HG03039 (cell line): ENCODE measurements around the gene ARMC2.
A peak's percentile ranks its signal among the peaks of the same experiment; 100 is the strongest.

Source experiments
- ATAC-seq: cut with Tn5 transposase; IDR thresholded peaks from one replicate; pipeline ENCODE4 v1.9.1; 2021; ENCODE audit warnings: mild to moderate bottlenecking, moderate library complexity; ENCODE audit not compliant: unreplicated experiment

The ARMC2 gene

GRCh38 chr6:108985301-108985700 is 137.1 kb downstream of the ARMC2 start:
- ATAC-seq: no peak

DNA sequence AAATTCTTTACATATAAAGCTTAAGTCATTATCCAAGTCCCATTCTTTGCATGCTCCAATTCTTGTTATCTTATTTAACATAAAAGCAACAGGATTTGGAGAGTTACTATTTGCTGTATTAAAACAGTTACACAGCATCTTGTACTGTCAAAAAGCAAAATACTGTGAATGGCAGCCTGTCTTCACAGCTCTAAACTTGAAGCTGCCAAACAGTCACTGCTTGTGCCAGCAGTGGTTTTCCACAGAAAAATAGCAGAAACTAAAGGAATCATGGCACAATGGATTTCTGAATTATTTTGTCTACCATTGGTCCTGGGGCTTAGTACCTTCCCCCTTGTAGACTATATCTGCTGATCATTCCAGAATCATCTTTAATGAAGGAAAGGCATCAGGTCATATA is 138.9 kb downstream of the ARMC2 start:
- no peak for ATAC-seq

DNA sequence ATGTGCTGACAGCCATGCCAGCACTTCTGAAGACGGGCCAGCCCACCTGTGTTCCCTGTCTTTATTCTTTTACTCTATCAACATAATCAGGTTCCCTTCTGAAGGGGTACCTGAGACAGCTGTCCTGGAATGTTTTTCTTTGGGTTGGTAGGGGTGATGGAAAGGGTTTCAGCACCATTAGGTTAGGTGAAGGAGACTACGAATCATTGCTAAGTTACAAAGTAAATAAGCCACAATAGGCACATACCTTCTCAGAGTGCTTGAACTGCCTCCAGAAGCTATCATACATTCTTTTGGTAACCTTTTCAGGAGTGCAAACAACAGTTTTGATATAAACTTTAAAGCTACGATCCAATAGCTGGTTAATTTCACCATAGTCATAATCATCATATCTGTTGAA is 140.1 kb downstream of the ARMC2 start:
- no peak for ATAC-seq

- ATAC-seq: no peak
These were observed 140.5 kb downstream of the ARMC2 start for GRCh38 chr6:108988765-108989164.

GRCh38 chr6:108989700-108990099 is 141.5 kb downstream of the ARMC2 start:
- no peak for ATAC-seq

GRCh38 chr6:108993876-108994275 is 145.7 kb downstream of the ARMC2 start:
- no peak for ATAC-seq

- no peak for ATAC-seq
These were observed 147.1 kb downstream of the ARMC2 start for GRCh38 chr6:108995296-108995695.

DNA sequence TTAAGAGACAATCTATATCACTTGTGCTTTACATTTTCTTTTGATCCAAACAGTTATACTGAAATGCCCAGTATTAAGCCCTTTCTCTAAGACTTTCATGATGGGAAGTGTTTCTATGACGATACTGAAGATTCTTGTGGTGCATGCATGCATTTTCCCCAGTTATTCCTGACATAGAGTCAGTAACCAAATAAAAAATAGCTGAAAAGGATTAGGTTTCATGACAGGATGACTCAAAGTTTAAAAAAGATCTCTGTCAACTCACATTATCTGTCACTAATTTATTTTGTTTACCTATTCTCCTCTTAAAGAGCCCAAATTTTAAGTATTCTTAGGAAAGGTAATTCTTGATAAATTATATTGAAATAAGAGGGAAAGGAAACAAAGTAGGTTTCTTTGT is 148.0 kb downstream of the ARMC2 start:
- ATAC-seq: no peak

- ATAC-seq: no peak
These were observed 150.3 kb downstream of the ARMC2 start for GRCh38 chr6:108998485-108998884.

GRCh38 chr6:108999428-108999827 is 151.2 kb downstream of the ARMC2 start:
- no peak for ATAC-seq

- ATAC-seq: no peak
These were observed 152.1 kb downstream of the ARMC2 start for GRCh38 chr6:109000289-109000688.

- no peak for ATAC-seq
These were observed 153.2 kb downstream of the ARMC2 start for GRCh38 chr6:109001291-109001894.

DNA sequence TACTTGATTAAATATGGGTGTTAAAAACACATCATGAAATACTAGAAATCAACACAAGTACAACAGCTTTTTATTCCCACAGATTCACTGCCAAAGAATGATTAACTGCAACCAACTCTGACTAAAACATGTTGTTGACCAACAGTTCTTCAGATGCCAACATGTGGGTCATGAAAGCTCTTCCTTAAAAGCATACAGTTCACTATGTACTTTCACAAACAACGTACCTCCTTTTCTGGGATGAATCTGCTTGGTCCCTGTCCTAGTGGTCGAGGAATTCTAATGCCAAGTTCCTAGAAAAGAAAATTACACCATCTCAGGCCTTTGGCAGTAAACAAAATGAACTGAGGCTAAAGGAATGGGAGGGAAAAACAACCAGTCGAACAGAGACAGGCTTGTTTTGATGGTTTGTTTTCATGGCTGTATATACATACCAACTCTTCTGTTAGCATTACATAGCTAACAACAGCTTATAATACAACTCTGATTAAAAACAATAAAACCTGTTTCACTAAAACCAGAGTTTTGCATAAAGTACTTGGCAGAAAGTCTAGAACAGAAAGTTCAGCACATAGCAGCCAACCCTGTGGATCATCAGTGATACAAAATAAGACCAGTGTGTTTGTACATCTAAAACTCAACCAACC is 154.0 kb downstream of the ARMC2 start:
- no peak for ATAC-seq

DNA sequence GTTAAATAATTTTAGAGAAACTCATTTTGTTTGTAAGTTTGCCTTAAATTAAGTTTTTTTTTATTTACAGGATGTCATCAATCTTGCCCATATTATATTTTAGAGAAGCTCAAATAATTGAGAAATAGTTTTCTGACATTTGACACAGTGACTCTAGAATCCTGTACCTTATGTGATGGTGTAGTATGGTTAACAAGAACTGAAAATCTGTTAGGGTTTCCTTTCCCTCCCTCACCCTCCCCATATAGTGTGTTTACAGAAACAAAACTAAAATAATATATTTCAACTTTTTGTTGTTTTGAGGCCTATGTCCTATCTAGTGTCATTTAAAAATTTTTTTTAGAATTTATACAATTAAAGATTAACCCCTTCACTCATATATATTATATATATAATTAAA is 154.7 kb downstream of the ARMC2 start:
- no peak for ATAC-seq

DNA sequence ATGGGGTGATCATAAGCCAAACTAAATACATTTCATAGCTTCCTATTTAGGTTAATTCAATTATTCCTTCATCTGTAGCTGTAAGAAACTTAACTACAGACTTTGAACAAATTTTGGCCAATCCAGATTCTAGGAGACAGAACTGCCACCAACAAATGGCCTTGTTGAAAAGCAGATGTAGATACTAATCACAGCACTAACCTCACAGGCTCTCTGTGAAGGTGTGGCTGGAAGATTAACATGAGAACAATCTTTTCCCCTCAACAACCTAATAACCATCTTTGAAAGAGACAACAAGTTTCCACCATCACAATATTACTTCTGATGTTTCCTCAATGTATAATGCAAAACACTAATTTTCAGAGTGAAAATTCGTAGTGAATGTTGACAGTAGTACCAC is 158.6 kb downstream of the ARMC2 start:
- ATAC-seq: no peak

DNA sequence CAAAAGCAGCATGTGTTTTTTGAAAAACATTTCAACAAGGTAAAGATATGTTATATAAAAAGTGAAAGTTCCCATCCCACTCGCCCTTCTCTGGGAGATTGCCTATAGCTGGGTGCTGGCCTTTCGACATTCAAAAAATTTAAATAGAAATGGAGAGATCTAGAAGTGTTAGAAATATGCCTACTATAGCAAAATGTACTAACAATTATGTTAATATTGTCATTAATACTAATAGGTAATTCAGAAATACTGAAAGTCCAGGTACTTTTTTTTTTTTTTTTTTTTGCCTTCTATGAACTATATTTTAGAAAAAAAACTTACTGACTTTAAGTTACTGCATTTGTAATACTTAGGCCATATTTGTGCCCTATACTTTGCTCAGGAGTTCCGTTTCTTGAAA is 159.3 kb downstream of the ARMC2 start:
- ATAC-seq: no peak

DNA sequence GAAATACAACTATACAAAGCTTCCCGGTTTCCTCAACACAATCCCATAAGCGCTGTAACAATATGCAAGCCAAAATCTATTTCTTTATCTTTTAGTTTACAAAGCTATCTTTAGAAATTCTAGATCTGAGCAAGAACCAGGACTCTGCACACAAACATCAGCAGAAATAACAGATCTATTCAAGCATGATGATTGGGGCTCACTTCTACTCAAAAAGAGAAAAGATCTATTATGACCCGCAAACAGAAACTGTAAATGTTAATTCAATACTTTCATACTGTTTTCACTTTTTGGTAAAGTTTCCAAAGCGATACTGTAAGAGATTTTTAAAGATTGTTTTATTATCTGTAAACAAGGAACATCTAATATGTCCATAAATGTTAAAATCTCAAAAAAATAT is 159.8 kb downstream of the ARMC2 start:
- ATAC-seq: no peak

DNA sequence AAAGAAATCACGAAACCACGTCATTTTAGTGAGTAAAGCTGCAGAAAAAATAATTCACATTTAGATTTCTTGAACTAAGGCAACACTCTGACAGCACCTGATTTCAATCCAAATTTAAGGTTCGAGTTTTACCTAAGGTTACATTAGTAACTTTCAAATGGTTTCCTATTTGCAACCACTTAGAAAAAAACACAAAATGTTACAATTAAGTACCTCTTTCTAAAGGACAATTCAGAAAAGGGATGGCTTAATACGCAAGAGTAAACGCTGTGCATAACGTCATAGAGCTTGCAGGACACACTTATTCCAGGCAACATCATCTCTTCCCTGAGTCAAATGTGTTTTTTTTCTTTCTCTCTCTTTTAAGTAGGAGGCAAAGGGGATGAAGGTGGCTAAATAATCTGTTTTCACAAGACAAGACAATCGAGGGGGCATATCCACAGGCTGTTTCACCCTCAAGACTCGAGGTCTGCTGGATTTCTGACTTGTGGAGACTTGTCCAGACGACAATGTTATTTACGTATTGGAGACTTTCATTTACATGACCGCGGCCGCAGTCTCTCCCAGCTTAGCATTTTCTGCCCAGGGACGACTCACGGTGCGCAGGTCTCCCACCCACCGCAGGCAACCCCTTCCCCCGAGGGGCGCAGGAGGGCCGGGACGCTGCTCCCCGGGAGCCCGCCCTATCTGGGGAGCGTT is 160.5 kb downstream of the ARMC2 start:
- ATAC-seq: peak; percentile 4

DNA sequence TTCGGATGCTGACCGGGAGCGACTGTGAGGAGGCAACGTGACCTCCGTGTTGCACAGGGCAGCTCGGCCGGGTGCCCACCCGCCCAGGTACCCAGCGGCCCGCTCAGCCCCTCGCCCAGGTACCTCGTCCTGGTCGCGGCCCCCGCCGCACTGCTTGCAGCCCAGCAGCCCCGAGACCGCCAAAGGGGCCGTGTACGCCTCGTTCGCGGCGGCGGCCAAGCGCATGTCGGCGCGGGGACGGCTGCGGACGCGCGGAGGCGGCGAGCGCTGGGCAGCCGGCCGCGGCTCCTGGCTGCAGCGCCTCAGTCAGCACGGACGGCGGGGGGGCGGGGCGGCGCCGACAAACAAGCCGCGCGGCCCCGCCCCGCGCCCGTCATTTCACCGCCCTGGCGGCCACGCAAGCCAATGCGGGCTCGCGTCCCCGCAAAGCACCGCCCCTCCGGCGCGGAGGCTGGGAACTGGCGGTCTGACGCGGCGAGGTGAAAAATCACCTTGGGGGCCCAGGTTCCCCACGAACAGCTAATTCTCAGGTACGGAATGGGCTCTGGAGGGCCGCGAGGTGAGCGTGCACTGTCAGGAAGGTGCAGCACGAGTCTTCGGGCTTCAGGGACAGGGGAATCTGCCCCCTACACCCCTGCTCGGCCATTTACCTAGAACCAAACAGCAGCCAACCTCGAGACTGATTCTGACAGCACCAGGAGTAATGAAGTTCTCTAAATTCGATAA is 161.2 kb downstream of the ARMC2 start:
- ATAC-seq: peak; percentile 96

GRCh38 chr6:109009962-109010704 is 161.9 kb downstream of the ARMC2 start:
- no peak for ATAC-seq

GRCh38 chr6:109010705-109011102 is 162.5 kb downstream of the ARMC2 start:
- ATAC-seq: no peak
